Liver (tissue), 9 donors: ENCODE data around the gene AADACL3. TPM values are rescaled to one million over a fixed set of nuclear protein-coding genes. Genes with fewer than 3 reads are reported as not detected.
A peak's percentile ranks its signal among the peaks of the same experiment; 100 is the strongest.

Experiments used
- DNase-seq: peaks from one replicate; pipeline ENCODE4 v3.0.0-alpha.2; 2017; ENCODE audit warnings: low spot score
- H3K27ac ChIP-seq, 2 donors: one replicate each; pipeline ENCODE4 v1.7.0; 2013; ENCODE audit warnings: inconsistent platforms in 2 of 2, low read length in 2 of 2, control low read depth in 1 of 2, low read depth in 1 of 2, mild to moderate bottlenecking in 1 of 2
- H3K27me3 ChIP-seq, 4 donors: one replicate each; pipeline versions ENCODE4 v1.6.1 to v1.7.0; 2013; ENCODE audit warnings: low read length in 3 of 4, inconsistent platforms in 1 of 4, mild to moderate bottlenecking in 1 of 4, moderate library complexity in 1 of 4; ENCODE audit not compliant: control insufficient read depth in 4 of 4, insufficient read depth in 4 of 4
- H3K36me3 ChIP-seq, 4 donors: one replicate each; pipeline versions ENCODE4 v1.6.1 to v1.7.0; 2013; ENCODE audit warnings: low read length in 3 of 4, mild to moderate bottlenecking in 3 of 4, low read depth in 1 of 4, moderate library complexity in 1 of 4; ENCODE audit not compliant: control insufficient read depth in 4 of 4, insufficient read depth in 3 of 4
- H3K4me1 ChIP-seq, 4 donors: one replicate each; pipeline versions ENCODE4 v1.6.1 to v1.7.0; 2013; ENCODE audit warnings: low read length in 3 of 4, mild to moderate bottlenecking in 3 of 4, moderate library complexity in 1 of 4; ENCODE audit not compliant: control insufficient read depth in 4 of 4, insufficient read depth in 4 of 4
- H3K4me3 ChIP-seq, 3 donors: one replicate each; pipeline versions ENCODE4 v1.6.1 to v1.7.0; 2013; ENCODE audit warnings: low read length in 3 of 3, control low read depth in 1 of 3, low read depth in 1 of 3, mild to moderate bottlenecking in 1 of 3
- H3K9ac ChIP-seq, 2 donors: one replicate each; pipeline ENCODE4 v1.7.0; 2013; ENCODE audit warnings: low read length in 2 of 2, mild to moderate bottlenecking in 2 of 2, moderate library complexity in 2 of 2, control low read depth in 1 of 2, low read depth in 1 of 2
- H3K9me3 ChIP-seq, 4 donors: one replicate each; pipeline versions ENCODE4 v1.6.1 to v1.7.0; 2013; ENCODE audit warnings: low read length in 3 of 4; ENCODE audit not compliant: control insufficient read depth in 4 of 4
- ATF3 ChIP-seq: IDR thresholded peaks from 2 replicates; pipeline ENCODE4 v1.6.1; 2016; ENCODE audit warnings: antibody characterized with exemption
- FOXA1 ChIP-seq: IDR thresholded peaks from 2 replicates; pipeline ENCODE4 v1.6.1; 2016; ENCODE audit warnings: antibody characterized with exemption
- FOXA2 ChIP-seq: IDR thresholded peaks from 2 replicates; pipeline ENCODE4 v1.6.1; 2016; ENCODE audit warnings: antibody characterized with exemption
- HNF4A ChIP-seq, 2 donors: conservative IDR thresholded peaks; 2 replicates each; pipeline ENCODE4 v1.6.1; 2016; ENCODE audit warnings: antibody characterized with exemption in 2 of 2, mild to moderate bottlenecking in 2 of 2
- HNF4G ChIP-seq: IDR thresholded peaks from 2 replicates; pipeline ENCODE4 v1.6.1; 2016; ENCODE audit warnings: antibody characterized with exemption
- JUND ChIP-seq, 2 donors: IDR thresholded peaks; 2 replicates each; pipeline ENCODE4 v1.6.1; 2016; ENCODE audit warnings: antibody characterized with exemption in 2 of 2
- MAX ChIP-seq: IDR thresholded peaks from 2 replicates; pipeline ENCODE4 v1.6.1; 2016; ENCODE audit warnings: antibody characterized with exemption
- RAD21 ChIP-seq, 2 donors: IDR thresholded peaks; 2 replicates each; pipeline ENCODE4 v1.6.1; 2016; ENCODE audit warnings: antibody characterized with exemption in 2 of 2, mild to moderate bottlenecking in 2 of 2
- REST ChIP-seq: IDR thresholded peaks from 2 replicates; pipeline ENCODE4 v1.6.1; 2016; ENCODE audit warnings: antibody characterized with exemption, mild to moderate bottlenecking
- RXRA ChIP-seq, 2 donors: IDR thresholded peaks; 2 replicates each; pipeline ENCODE4 v1.6.1; 2017 to 2018; ENCODE audit warnings: antibody characterized with exemption in 2 of 2, mild to moderate bottlenecking in 1 of 2
- SP1 ChIP-seq: IDR thresholded peaks from 2 replicates; pipeline ENCODE4 v1.6.1; 2018; ENCODE audit warnings: antibody characterized with exemption, mild to moderate bottlenecking
- TAF1 ChIP-seq: conservative IDR thresholded peaks from 2 replicates; pipeline ENCODE4 v1.6.1; 2016; ENCODE audit warnings: antibody characterized with exemption, mild to moderate bottlenecking
- YY1 ChIP-seq: IDR thresholded peaks from 2 replicates; pipeline ENCODE4 v1.6.1; 2016; ENCODE audit warnings: antibody characterized with exemption, mild to moderate bottlenecking
- WGBS: extraction: QIAGEN DNeasy Blood & Tissue Kit; methylation state at CpG from one replicate; pipeline ENCODE4 v1.1.7; 2013; 5-methylcytosine and 5-hydroxymethylcytosine counted together
- polyA plus RNA-seq, 2 donors: library from polyadenylated mRNA; stranded (reverse) in 1 of 2; unstranded in 1 of 2; fragments of 200-250 nt in 1 of 2; fragments of >200 nt in 1 of 2; fragmentation: Nextera tagmentation in 1 of 2; extraction: Ambion mirVana in 1 of 2; gene quantifications; one replicate each; pipeline versions ENCODE4 v1.2.1 to v1.2.3, GENCODE V29; 2013 to 2015
- total RNA-seq, 2 donors: library from RNA; depleted of rRNA; stranded (reverse); fragments of >200 nt; gene quantifications; one replicate each; pipeline ENCODE4 v1.2.3, GENCODE V29; 2014
- donor health status: healthy.
- donor health status: healthy.
- donor health status: healthy.
- donor health status: healthy.
- donor health status: healthy.

AADACL3 gene
- total RNA-seq, result not detected
- not detected for polyA plus RNA-seq

GRCh38 chr1:12715896-12716437 is at the start of gene AADACL3:
Gene AADACL3 (plus strand): TSS chr1:12716110. CDS start chr1:12716177, 67 bp downstream.
- WGBS, result 85% methylated on average over 8 of the region's 8 CpGs
- no peaks in the 10 kb centered on the region for H3K27me3 ChIP-seq
- no peak within 1 kb of the TSS for H3K27ac ChIP-seq

GRCh38 chr1:12666141-12666735 is 49.7 kb upstream of the AADACL3 start:
- no peaks in the 10 kb centered on the region for H3K27me3 ChIP-seq
- no peaks in the 10 kb centered on the region for H3K4me1 ChIP-seq
- 76% methylated on average over 15 of the region's 15 CpGs for WGBS
- H3K4me3 ChIP-seq, result no peak overlapping the region
- no peak for DNase-seq
- no peak overlapping the region for H3K9ac ChIP-seq
- H3K36me3 ChIP-seq, result no peaks in the 10 kb centered on the region
- no peak for TF ChIP-seq RAD21 (IDR thresholded peaks at IDR 0.05)
- no peak for TF ChIP-seq TAF1
- TF ChIP-seq RXRA (IDR thresholded peaks at IDR 0.05), result peak; percentile 18 to 22
- H3K9me3 ChIP-seq, result peaks cover 0 to 9% (median 2%) of the 10 kb centered on the region in 4 donors
- H3K27ac ChIP-seq, result no peak overlapping the region

More at GRCh38 chr1:12715896-12716437, at the start of gene AADACL3:
- H3K9ac ChIP-seq, result no peak within 1 kb of the TSS
- no peak for DNase-seq
- H3K4me3 ChIP-seq, result no peak within 1 kb of the TSS
- no peaks in the 10 kb centered on the region for H3K9me3 ChIP-seq
- H3K36me3 ChIP-seq, result no peaks in the 10 kb centered on the region
- H3K4me1 ChIP-seq, result no peaks in the 10 kb centered on the region
- TF ChIP-seq RAD21 (IDR thresholded peaks at IDR 0.05), result no peak
- no peak for TF ChIP-seq MAX
- no peak for TF ChIP-seq YY1
- no peak for TF ChIP-seq TAF1
- TF ChIP-seq HNF4G, result no peak

GRCh38 chr1:12669529-12670068 is 46.3 kb upstream of the AADACL3 start:
- Histone ChIP-seq H3K4me1 (no peaks in the 10 kb centered on the region), H3K9ac (no peak overlapping the region), H3K9me3 (peaks cover 0 to 5% (median 2%) of the 10 kb centered on the region in 4 donors), H3K36me3 (no peaks in the 10 kb centered on the region), H3K27ac (no peak overlapping the region), H3K27me3 (no peaks in the 10 kb centered on the region), H3K4me3 (no peak overlapping the region)
- TF ChIP-seq ATF3 (no peak), HNF4A (conservative IDR thresholded peaks at IDR 0.05) (no peak), YY1 (no peak), TAF1 (no peak), FOXA2 (no peak), JUND (IDR thresholded peaks at IDR 0.05) (no peak), REST (no peak), FOXA1 (no peak), MAX (no peak), RXRA (IDR thresholded peaks at IDR 0.05) (no peak), SP1 (no peak)
- whole genome bisulfite sequencing, result 87% methylated on average over 3 of the region's 3 CpGs
- DNase-seq, result no peak
